Liver (tissue), 3 donors: ENCODE data around the gene ITGB3.

ENCODE experiments used
- CTCF ChIP-seq: fragments of 150-350 bp; IDR thresholded peaks from 2 replicates; pipeline ENCODE4 v1.5.1; 2017; ENCODE audit warnings: improper control_type of control experiment, low read depth, low read length; ENCODE audit not compliant: missing input control
- GABPA ChIP-seq, 2 donors: IDR thresholded peaks in 1 of 2; conservative IDR thresholded peaks in 1 of 2; 2 replicates each; pipeline ENCODE4 v1.6.1; 2016; ENCODE audit warnings: antibody characterized with exemption in 2 of 2, mild to moderate bottlenecking in 1 of 2, moderate library complexity in 1 of 2
- JUND ChIP-seq, 2 donors: IDR thresholded peaks; 2 replicates each; pipeline ENCODE4 v1.6.1; 2016; ENCODE audit warnings: antibody characterized with exemption in 2 of 2
- REST ChIP-seq: IDR thresholded peaks from 2 replicates; pipeline ENCODE4 v1.6.1; 2016; ENCODE audit warnings: antibody characterized with exemption, mild to moderate bottlenecking
- SP1 ChIP-seq: IDR thresholded peaks from 2 replicates; pipeline ENCODE4 v1.6.1; 2018; ENCODE audit warnings: antibody characterized with exemption, mild to moderate bottlenecking
- TAF1 ChIP-seq: conservative IDR thresholded peaks from 2 replicates; pipeline ENCODE4 v1.6.1; 2016; ENCODE audit warnings: antibody characterized with exemption, mild to moderate bottlenecking
- TF ChIP-seq, protein P1 (sequence below): IDR thresholded peaks from 2 replicates; pipeline ENCODE4 v1.6.1; 2016; ENCODE audit warnings: antibody characterized with exemption
- TF ChIP-seq, protein P2 (sequence below): IDR thresholded peaks from 2 replicates; pipeline ENCODE4 v1.6.1; 2016; ENCODE audit warnings: antibody characterized with exemption
- donor health status: healthy.
- donor health status: healthy.

- TF ChIP-seq SP1 (no peak), TAF1 (no peak), REST (no peak), CTCF (no peak), GABPA (IDR thresholded peaks at IDR 0.05 in 1 of 2, conservative IDR thresholded peaks at IDR 0.05 in 1 of 2) (no peak), JUND (IDR thresholded peaks at IDR 0.05) (no peak)
- TF ChIP-seq, protein P1, sequence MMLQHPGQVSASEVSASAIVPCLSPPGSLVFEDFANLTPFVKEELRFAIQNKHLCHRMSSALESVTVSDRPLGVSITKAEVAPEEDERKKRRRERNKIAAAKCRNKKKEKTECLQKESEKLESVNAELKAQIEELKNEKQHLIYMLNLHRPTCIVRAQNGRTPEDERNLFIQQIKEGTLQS: no peak
- TF ChIP-seq, protein P2, sequence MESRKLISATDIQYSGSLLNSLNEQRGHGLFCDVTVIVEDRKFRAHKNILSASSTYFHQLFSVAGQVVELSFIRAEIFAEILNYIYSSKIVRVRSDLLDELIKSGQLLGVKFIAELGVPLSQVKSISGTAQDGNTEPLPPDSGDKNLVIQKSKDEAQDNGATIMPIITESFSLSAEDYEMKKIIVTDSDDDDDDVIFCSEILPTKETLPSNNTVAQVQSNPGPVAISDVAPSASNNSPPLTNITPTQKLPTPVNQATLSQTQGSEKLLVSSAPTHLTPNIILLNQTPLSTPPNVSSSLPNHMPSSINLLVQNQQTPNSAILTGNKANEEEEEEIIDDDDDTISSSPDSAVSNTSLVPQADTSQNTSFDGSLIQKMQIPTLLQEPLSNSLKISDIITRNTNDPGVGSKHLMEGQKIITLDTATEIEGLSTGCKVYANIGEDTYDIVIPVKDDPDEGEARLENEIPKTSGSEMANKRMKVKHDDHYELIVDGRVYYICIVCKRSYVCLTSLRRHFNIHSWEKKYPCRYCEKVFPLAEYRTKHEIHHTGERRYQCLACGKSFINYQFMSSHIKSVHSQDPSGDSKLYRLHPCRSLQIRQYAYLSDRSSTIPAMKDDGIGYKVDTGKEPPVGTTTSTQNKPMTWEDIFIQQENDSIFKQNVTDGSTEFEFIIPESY: no peak
Measured at GRCh38 chr17:47242648-47243047, 11.0 kb upstream of the ITGB3 start.
